ENCODE results near the gene ADAMTS16. TPM values are rescaled to one million over a fixed set of nuclear protein-coding genes. Genes with fewer than 3 reads are reported as not detected.

The ADAMTS16 gene
- polyA plus RNA-seq, 1 experiment: 0.04 TPM

- CTCF ChIA-PET: interaction anchor here (1.3 kb wide), 1 partner anchor 261 kb away, joined by 3 read pairs; no protein-coding TSS in a partner anchor
- DNase-seq (ENCODE audit: low read depth): no peak
- POLR2A ChIA-PET: no interaction called here
- H3K27me3 ChIP-seq (ENCODE audit: control insufficient read depth, insufficient read depth, low read length): no peaks in the 10 kb centered on the region
- TF ChIP-seq CTCF (IDR thresholded peaks at IDR 0.05; ENCODE audit: insufficient read depth, low read depth, low read length): no peak
- H3K4me3 ChIP-seq (ENCODE audit: low read depth, low read length): no peak overlapping the region
- no peaks in the 10 kb centered on the region for H3K36me3 ChIP-seq (ENCODE audit: control insufficient read depth, insufficient read depth, low read length)
Measured at GRCh38 chr5:5158472-5158895, 18.4 kb downstream of the ADAMTS16 start.

DNA sequence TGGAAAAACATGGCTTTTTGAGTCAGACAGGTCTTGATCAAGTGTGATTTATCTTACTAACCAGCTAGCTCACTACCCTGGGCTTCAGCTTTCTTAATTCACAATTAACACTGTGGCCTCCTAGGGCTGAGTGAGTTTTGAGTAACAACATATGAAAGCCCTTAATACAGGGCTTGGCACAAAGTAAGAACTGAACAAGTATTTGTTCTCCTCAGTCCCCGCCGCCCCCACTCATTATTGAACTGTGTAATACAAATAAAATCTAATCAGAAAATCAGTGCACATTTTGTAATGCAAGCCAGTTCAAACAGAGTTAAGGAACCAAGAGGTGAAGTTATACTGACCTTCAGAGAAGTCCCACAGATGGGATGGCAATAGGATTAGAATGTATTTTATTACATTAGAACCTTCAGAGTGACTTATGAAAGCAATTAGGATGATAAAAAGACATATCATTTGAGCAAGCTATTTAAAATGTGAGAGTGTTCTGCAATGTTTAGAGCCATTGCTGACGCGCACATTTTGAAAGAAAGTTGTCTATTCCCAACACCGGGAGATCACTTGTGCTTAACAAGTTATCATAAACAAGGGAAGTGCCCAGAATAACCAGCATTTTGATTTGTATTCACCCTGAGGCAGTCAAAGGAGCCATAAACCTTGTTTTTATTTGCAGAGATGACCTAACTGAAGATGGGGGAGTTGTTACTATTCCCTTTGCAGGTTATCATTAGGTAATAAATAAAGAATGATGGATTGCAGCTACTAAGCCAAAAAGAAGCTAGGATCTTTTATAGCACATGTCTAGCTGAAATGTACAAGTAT is 19.4 kb downstream of the ADAMTS16 start:
- no peak for DNase-seq (ENCODE audit: low read depth)
- no peak for TF ChIP-seq CTCF (IDR thresholded peaks at IDR 0.05; ENCODE audit: insufficient read depth, low read depth, low read length)
- ChIA-PET POLR2A (no interaction called here), CTCF (no interaction called here)
- Histone ChIP-seq H3K36me3 (ENCODE audit: control insufficient read depth, insufficient read depth, low read length) (no peaks in the 10 kb centered on the region), H3K27me3 (ENCODE audit: control insufficient read depth, insufficient read depth, low read length) (no peaks in the 10 kb centered on the region), H3K4me3 (ENCODE audit: low read depth, low read length) (no peak overlapping the region)

DNA sequence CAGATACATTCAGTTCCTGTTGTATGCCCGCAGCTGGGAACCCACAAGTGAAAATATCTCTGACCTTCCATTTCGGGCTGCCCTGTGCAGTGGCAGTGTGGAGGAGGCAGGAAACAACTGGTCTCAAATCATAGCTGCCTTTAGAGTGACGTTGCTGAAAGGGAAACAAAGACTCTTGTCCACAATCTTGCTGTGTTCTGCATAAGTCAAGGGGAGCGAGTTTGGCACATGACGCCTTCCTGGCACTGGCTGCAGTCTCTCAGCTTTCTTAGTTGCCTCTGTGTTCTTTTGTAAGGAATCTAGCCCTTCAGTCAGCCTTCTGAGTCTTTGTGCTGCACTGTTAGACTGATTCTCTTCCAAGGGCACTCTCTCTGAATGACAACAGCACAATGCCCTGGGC is 24.0 kb downstream of the ADAMTS16 start:
- Histone ChIP-seq H3K27me3 (ENCODE audit: control insufficient read depth, insufficient read depth, low read length) (no peaks in the 10 kb centered on the region), H3K4me3 (ENCODE audit: low read depth, low read length) (no peak overlapping the region), H3K36me3 (ENCODE audit: control insufficient read depth, insufficient read depth, low read length) (no peaks in the 10 kb centered on the region)
- no peak for DNase-seq (ENCODE audit: low read depth)
- TF ChIP-seq CTCF (IDR thresholded peaks at IDR 0.05; ENCODE audit: insufficient read depth, low read depth, low read length): no peak
- ChIA-PET CTCF (interaction anchor here (0.7 to 1.2 kb wide), 2 partner anchors 31 to 230 kb away, joined by 3 to 4 read pairs; no protein-coding TSS in a partner anchor), POLR2A (no interaction called here)

DNA sequence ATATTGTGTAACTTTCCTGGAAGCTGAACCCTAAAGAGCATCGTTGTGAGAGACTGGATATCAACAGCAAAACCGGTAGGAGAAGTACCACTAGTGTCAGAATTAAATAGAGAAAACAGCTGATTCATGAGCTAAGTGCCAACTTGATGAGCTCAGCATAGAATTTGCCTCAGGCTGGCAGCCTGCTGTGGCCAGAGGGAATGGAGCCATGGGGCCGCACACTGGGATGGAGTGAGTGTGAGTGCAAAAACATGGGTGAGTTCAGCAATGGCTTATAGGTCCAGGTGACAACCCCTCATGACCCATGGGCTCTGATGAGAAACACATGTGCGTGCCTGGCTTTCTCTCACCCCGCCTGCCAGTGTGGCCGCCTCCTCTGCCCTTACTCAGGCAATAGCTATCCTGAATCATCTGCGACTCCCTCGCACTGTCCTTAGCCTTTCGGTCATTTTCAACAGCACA is 25.4 kb downstream of the ADAMTS16 start:
- POLR2A ChIA-PET: no interaction called here
- no peak for TF ChIP-seq CTCF (IDR thresholded peaks at IDR 0.05; ENCODE audit: insufficient read depth, low read depth, low read length)
- H3K4me3 ChIP-seq (ENCODE audit: low read depth, low read length): no peak overlapping the region
- H3K27me3 ChIP-seq (ENCODE audit: control insufficient read depth, insufficient read depth, low read length): no peaks in the 10 kb centered on the region
- CTCF ChIA-PET: interaction anchor here (1.2 to 1.6 kb wide), 2 partner anchors 19 to 231 kb away, joined by 3 read pairs; no protein-coding TSS in a partner anchor
- no peaks in the 10 kb centered on the region for H3K36me3 ChIP-seq (ENCODE audit: control insufficient read depth, insufficient read depth, low read length)
- no peak for DNase-seq (ENCODE audit: low read depth)

GRCh38 chr5:5169466-5169865 is 29.3 kb downstream of the ADAMTS16 start:
- no peak for DNase-seq (ENCODE audit: low read depth)
- TF ChIP-seq CTCF (IDR thresholded peaks at IDR 0.05; ENCODE audit: insufficient read depth, low read depth, low read length): no peak
- POLR2A ChIA-PET: no interaction called here
- Histone ChIP-seq H3K27me3 (ENCODE audit: control insufficient read depth, insufficient read depth, low read length) (no peaks in the 10 kb centered on the region), H3K4me3 (ENCODE audit: low read depth, low read length) (no peak overlapping the region), H3K36me3 (ENCODE audit: control insufficient read depth, insufficient read depth, low read length) (no peaks in the 10 kb centered on the region)
- CTCF ChIA-PET: no interaction called here
